Spinal cord (tissue), 10 donors: ENCODE measurements around the gene OSTM1. TPM values are rescaled to one million over a fixed set of nuclear protein-coding genes. Genes with fewer than 3 reads are reported as not detected.
"Not testable (repeated sequence)": the region's sequence is repeated elsewhere in the genome, so short reads cannot be mapped to it uniquely, and the experiment has no call there.

Experiments
- DNase-seq, 6 donors: peaks; one replicate each; pipeline versions ENCODE4 v3.0.0 to v3.0.0-alpha.2; 2013 to 2015; ENCODE audit warnings: low spot score in 6 of 6, low read depth in 4 of 6
- H3K27ac ChIP-seq: one replicate; pipeline ENCODE4 v1.5.1; 2013; ENCODE audit warnings: low read depth, low read length, control low read depth
- H3K27me3 ChIP-seq: one replicate; pipeline ENCODE4 v1.6.1; 2013; ENCODE audit warnings: low read length; ENCODE audit not compliant: control insufficient read depth, insufficient read depth
- H3K36me3 ChIP-seq: one replicate; pipeline ENCODE4 v1.6.1; 2013; ENCODE audit warnings: low read length; ENCODE audit not compliant: control insufficient read depth, insufficient read depth
- H3K4me1 ChIP-seq: one replicate; pipeline ENCODE4 v1.6.1; 2013; ENCODE audit warnings: low read length; ENCODE audit not compliant: control insufficient read depth, insufficient read depth
- H3K4me3 ChIP-seq: one replicate; pipeline ENCODE4 v1.5.1; 2013; ENCODE audit warnings: low read depth, low read length, control low read depth
- H3K9me3 ChIP-seq: one replicate; pipeline ENCODE4 v1.6.1; 2013; ENCODE audit warnings: low read length; ENCODE audit not compliant: control insufficient read depth, insufficient read depth
- WGBS: methylation state at CpG from one replicate; pipeline ENCODE4 v1.1.5; 2013; ENCODE audit warnings: missing lambda C conversion rate; ENCODE audit not compliant: insufficient coverage; 5-methylcytosine and 5-hydroxymethylcytosine counted together
- polyA plus RNA-seq, 2 donors: library from polyadenylated mRNA; unstranded; fragments of 120-200 nt; gene quantifications; one replicate each; pipeline ENCODE4 v1.2.1, GENCODE V29; 2013; ENCODE audit not compliant: insufficient read length in 2 of 2
- total RNA-seq, 2 donors: library from RNA; depleted of rRNA in 1 of 2; stranded (reverse); fragments of 120-200 nt in 1 of 2; fragments of >200 nt in 1 of 2; gene quantifications; one replicate each; pipeline versions ENCODE4 v1.2.3 to v1.2.4, GENCODE V29; 2013 to 2014
- donor health status: healthy.

The OSTM1 gene
- total and polyA plus RNA-seq, 4 donors, result 35.2 to 52.0 (median 44.3) TPM

DNA sequence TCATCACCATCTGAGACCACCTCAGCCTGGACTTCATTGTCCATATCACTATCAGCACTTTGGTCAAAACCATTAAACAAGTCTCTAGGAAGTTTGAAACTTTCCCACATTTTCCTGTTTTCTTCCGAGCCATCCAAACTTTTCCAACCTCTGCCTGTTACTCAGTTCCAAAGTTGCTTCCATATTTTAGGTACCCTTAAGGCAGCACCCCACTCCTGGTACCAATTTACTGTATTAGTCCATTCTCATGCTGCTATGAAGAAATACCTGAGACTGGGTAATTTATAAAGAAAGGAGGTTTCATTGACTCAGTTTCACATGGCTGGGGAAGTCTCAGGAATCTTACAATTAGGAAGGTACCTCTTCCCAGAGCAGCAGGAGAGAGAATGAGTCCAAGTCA, 65.3 kb downstream of the OSTM1 start:
- not testable (repeated sequence) for H3K27ac ChIP-seq, H3K27me3 ChIP-seq, H3K4me3 ChIP-seq, DNase-seq, H3K4me1 ChIP-seq, H3K36me3 ChIP-seq, H3K9me3 ChIP-seq
- 100% methylated on average over 1 of the region's 1 CpG for WGBS

DNA sequence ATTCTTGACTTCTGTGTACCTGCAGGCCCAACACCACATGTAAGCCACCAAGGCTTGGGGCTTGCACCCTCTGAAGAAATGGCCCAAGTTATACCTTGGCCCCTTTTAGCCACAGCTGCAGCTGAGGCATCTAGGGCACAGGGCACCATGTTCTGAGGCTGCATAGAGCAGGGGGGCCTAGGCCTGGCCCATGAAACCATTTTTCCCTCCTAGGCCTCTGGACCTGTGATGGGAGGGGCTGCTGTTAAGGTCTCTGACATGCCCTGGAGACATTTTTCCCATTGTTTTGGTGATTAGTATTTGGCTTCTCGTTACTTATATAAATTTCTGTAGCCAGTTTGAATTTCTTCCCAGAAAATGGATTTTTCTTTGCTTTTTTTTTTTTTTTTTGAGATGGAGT, 66.2 kb downstream of the OSTM1 start:
- DNase-seq, result no peak
- WGBS, result no CpG with 5 or more reads among the region's 1 CpG
- Histone ChIP-seq H3K36me3 (no peaks in the 10 kb centered on the region), H3K4me3 (no peak overlapping the region), H3K27ac (no peak overlapping the region), H3K9me3 (no peaks in the 10 kb centered on the region), H3K27me3 (no peaks in the 10 kb centered on the region), H3K4me1 (no peaks in the 10 kb centered on the region)

DNA sequence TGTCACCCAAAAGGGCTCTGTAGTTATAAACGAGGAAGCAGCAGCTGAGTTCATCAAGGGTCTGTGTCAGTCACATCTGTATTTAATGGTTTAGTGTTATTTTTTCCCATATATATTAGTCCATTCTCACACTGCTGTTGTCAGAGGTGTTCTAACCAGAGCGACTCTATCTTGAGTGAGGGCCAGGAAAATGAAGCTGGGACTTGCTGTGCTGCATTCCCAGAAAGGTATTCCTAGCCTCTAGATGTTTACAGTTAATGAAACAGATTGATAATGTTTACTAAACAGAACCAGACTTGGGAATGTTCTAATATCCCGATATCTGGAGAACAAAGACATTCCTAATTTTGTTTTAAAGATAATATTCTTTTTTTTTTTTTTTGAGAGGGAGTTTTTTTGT, 68.6 kb downstream of the OSTM1 start:
- no peak for DNase-seq
- Histone ChIP-seq H3K27ac (no peak overlapping the region), H3K4me3 (no peak overlapping the region), H3K36me3 (no peaks in the 10 kb centered on the region), H3K27me3 (no peaks in the 10 kb centered on the region), H3K9me3 (no peaks in the 10 kb centered on the region), H3K4me1 (no peaks in the 10 kb centered on the region)
- no CpG with 5 or more reads among the region's 3 CpGs for WGBS

DNA sequence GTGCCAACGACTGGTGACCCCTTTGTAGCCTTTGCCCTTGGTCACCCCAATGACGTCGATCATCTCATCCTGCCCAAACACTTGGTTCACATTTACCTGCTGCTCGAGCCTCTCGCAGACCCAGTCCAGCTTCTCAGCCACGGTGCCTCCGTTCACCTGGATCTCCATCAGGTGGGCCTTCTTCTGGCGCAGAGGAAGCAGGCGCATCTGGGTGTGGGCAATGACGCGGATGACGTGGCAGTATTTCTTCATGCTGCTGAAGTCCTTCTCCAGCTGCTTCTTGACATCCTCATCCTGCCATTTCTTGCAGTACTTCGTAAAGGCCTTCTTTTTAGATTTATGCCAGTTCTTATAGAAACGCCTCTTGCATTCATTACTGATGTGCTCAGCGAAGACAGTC, 69.7 kb downstream of the OSTM1 start:
- H3K9me3 ChIP-seq, result no peaks in the 10 kb centered on the region
- H3K27me3 ChIP-seq, result no peaks in the 10 kb centered on the region
- no peak overlapping the region for H3K27ac ChIP-seq
- DNase-seq, result no peak
- H3K36me3 ChIP-seq, result no peaks in the 10 kb centered on the region
- WGBS, result 97% methylated on average over 15 of the region's 15 CpGs
- no peak overlapping the region for H3K4me3 ChIP-seq
- no peaks in the 10 kb centered on the region for H3K4me1 ChIP-seq

DNA sequence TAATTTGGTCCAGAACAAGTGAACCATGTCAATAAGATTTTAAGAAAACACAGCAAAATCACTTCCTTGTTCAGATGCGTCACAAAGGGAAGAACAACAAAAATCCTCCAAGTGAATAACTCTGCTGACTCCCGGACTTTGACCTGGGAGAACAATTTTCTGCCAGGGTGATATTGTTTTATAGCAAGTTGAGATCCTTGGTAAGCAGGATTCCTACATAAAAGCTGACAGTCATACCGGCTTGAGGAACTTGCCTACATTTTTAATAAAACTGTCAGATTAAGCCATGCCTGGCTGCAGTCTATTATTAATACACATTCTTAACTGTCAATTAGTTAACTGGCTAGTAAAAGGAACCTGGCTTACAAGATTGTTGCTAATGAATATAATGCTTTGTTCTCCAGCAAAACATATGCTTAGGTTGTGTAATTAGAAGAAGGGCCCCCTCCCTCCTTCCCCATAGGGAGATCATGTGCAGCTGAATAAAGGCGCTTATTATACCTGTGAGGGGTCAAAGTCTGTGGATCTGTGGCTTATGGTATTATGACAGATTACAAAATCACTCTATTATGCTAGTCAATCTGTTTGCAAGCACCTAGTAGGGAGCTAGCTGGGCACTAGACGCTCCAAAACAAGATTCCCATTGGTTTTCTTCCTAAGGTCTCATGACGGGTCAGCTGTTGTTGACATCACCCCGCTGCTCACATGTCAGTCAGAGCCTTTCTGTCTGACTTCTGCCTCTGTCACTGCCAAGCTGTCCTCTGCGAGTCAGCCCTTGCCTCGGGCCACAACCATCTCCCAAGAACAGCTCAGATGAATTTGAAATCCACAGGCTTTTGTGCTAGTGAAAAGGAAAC, 71.9 kb downstream of the OSTM1 start:
- Histone ChIP-seq H3K27me3 (no peaks in the 10 kb centered on the region), H3K9me3 (no peaks in the 10 kb centered on the region), H3K4me3 (no peak overlapping the region), H3K36me3 (no peaks in the 10 kb centered on the region), H3K4me1 (no peaks in the 10 kb centered on the region), H3K27ac (no peak overlapping the region)
- DNase-seq, result peak in 2 of 6 donors; percentile 50 to 69
- 27% methylated on average over 5 of the region's 9 CpGs for WGBS

DNA sequence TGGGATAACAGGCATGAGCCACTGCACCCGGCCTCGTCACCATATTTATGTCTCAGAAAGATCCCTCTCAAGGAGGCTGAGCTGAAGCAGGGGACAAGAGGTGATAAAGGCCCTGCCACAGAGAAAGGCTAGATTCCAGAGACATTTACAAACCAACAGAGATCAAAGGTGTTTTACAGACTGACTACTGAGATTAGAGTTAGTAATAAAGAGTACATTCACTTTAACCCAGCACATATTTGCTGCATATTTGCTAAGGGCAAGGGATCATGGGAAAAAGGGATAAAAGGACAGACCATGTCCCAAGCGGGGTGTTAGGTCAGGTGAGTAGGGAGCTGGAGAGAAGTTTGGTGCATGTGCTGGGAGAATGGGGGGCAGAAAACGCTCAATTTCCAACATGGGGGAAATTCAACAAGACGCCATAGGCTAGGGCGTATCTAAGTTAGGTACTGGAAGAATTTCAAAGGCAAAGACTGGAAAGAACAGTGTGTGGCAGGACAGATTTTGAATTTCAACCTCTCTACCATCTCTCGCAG, 72.8 kb downstream of the OSTM1 start:
- no peaks in the 10 kb centered on the region for H3K9me3 ChIP-seq
- H3K4me3 ChIP-seq, result no peak overlapping the region
- no peaks in the 10 kb centered on the region for H3K4me1 ChIP-seq
- H3K27ac ChIP-seq, result no peak overlapping the region
- H3K36me3 ChIP-seq, result no peaks in the 10 kb centered on the region
- 90% methylated on average over 4 of the region's 7 CpGs for WGBS
- no peak for DNase-seq
- H3K27me3 ChIP-seq, result no peaks in the 10 kb centered on the region

DNA sequence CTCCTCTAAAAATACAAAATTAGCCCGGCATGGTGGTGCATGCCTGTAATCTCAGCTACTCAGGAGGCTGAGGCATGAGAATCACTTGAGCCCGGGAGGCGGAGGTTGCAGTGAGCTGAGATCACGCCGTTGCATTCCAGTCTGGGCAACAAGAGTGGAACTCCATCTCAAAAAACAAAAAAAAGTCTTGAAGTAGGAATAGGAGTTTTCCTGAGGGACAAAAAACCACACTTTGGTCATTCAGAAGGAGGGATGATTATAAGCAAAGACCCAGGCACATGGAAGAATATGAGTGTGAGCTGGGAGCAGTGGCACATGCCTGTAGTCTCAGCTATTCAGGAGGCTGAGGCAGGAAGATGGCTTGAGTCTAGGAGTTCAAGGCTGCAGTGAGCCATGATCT, 74.3 kb downstream of the OSTM1 start:
- H3K36me3 ChIP-seq, H3K27me3 ChIP-seq, H3K4me3 ChIP-seq, H3K9me3 ChIP-seq, H3K4me1 ChIP-seq, H3K27ac ChIP-seq, DNase-seq: not testable (repeated sequence)
- WGBS, result 98% methylated on average over 5 of the region's 5 CpGs

DNA sequence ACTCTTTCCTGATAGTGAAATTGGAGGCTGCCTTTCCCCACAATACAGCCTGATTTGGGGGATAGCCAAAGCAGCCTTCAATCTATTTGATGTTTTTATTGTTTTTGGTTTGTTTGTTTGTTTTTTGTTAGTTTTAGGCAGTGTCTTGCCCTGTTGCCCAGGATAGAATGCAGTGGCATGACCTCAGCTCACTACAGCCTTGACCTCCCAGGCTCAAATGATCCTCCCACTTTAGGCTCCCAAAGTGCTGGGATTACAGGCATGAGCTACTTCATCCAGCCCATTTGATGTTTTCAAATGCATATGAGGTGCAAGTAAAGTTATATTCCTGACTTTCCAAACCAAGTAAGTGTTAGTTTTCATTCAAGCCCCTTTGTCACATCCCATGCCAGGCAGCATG, 75.2 kb downstream of the OSTM1 start:
- no peaks in the 10 kb centered on the region for H3K9me3 ChIP-seq
- DNase-seq, result no peak
- no peaks in the 10 kb centered on the region for H3K36me3 ChIP-seq
- no peaks in the 10 kb centered on the region for H3K27me3 ChIP-seq
- no peak overlapping the region for H3K4me3 ChIP-seq
- H3K4me1 ChIP-seq, result no peaks in the 10 kb centered on the region
- no peak overlapping the region for H3K27ac ChIP-seq

DNA sequence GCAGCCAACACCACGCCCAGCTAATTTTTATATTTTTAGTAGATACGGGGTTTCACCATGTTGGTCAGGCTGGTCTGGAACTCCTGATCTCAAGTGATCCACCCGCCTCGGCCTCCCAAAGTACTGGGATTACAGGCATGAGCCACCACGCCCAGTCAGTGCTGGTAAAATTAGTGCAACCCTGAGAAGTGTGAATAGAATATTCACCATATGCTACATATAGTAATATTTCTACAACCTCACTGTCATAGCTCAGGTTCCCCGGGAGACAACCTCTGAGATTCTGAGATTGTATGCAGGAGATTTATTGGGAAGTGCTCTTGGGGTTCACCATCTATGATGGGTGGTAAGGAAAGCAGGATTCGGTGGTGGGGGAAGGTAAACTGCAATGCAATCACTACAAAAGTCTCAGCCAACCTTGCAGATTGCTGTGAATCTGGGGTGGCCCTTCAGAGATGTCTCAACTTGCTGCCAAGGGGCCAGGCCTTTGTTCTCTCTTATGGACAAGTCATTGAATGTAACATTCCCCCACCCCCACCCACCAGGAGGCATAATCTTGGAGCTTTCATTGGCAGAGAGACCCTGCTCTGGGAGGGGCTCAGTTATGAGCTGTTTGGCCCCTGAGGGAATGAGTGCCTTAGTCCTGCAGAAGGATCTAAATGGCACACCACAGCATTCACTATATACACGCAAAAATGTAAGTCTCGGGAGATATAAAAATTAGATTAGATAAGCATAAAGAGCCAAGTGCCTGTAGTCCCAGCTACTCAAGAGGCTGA, 82.6 kb downstream of the OSTM1 start:
- Histone ChIP-seq H3K27me3 (no peaks in the 10 kb centered on the region), H3K4me3 (no peak overlapping the region), H3K27ac (no peak overlapping the region), H3K9me3 (no peaks in the 10 kb centered on the region), H3K36me3 (no peaks in the 10 kb centered on the region), H3K4me1 (no peaks in the 10 kb centered on the region)
- WGBS, result 79% methylated on average over 3 of the region's 9 CpGs
- DNase-seq, result no peak
